ENCODE results near the gene SPTAN1.

The SPTAN1 gene

GRCh38 chr9:128627127-128627715 is 74.8 kb downstream of the SPTAN1 start:
- no peak for DNase-seq
- in situ Hi-C loops (cut with MboI; ENCODE audit: low pct_unique_long_range_greater_than_20kb, low sequenced_read_pairs), result no loop called here

GRCh38 chr9:128627906-128628305 is 75.5 kb downstream of the SPTAN1 start:
- no peak for DNase-seq
- in situ Hi-C loops (cut with MboI; ENCODE audit: low pct_unique_long_range_greater_than_20kb, low sequenced_read_pairs), result no loop called here

GRCh38 chr9:128628471-128629048 is 76.2 kb downstream of the SPTAN1 start:
- no peak for DNase-seq
- in situ Hi-C loops (cut with MboI; ENCODE audit: low pct_unique_long_range_greater_than_20kb, low sequenced_read_pairs), result no loop called here

GRCh38 chr9:128629136-128629535 is 76.7 kb downstream of the SPTAN1 start:
- in situ Hi-C loops (cut with MboI; ENCODE audit: low pct_unique_long_range_greater_than_20kb, low sequenced_read_pairs), result no loop called here
- no peak for DNase-seq

- in situ Hi-C loops (cut with MboI; ENCODE audit: low pct_unique_long_range_greater_than_20kb, low sequenced_read_pairs), result no loop called here
- no peak for DNase-seq
Observed at GRCh38 chr9:128629852-128630545, 77.6 kb downstream of the SPTAN1 start.

- DNase-seq, result no peak
- in situ Hi-C loops (cut with MboI; ENCODE audit: low pct_unique_long_range_greater_than_20kb, low sequenced_read_pairs), result no loop called here
Observed at GRCh38 chr9:128631636-128632035, 79.2 kb downstream of the SPTAN1 start.

- no peak for DNase-seq
- in situ Hi-C loops (cut with MboI; ENCODE audit: low pct_unique_long_range_greater_than_20kb, low sequenced_read_pairs), result no loop called here
Observed at GRCh38 chr9:128632066-128632465, 79.7 kb downstream of the SPTAN1 start.

- no peak for DNase-seq
- in situ Hi-C loops (cut with MboI; ENCODE audit: low pct_unique_long_range_greater_than_20kb, low sequenced_read_pairs), result no loop called here
Observed at GRCh38 chr9:128632486-128632885, 80.1 kb downstream of the SPTAN1 start.

- in situ Hi-C loops (cut with MboI; ENCODE audit: low pct_unique_long_range_greater_than_20kb, low sequenced_read_pairs), result no loop called here
- no peak for DNase-seq
Observed at GRCh38 chr9:128633057-128633456, 80.7 kb downstream of the SPTAN1 start.

- DNase-seq, result no peak
- in situ Hi-C loops (cut with MboI; ENCODE audit: low pct_unique_long_range_greater_than_20kb, low sequenced_read_pairs), result no loop called here
Observed at GRCh38 chr9:128633601-128634000, 81.2 kb downstream of the SPTAN1 start.

- in situ Hi-C loops (cut with MboI; ENCODE audit: low pct_unique_long_range_greater_than_20kb, low sequenced_read_pairs), result no loop called here
- DNase-seq, result no peak
Observed at GRCh38 chr9:128634111-128634510, 81.7 kb downstream of the SPTAN1 start.

GRCh38 chr9:128634651-128635262 is 82.4 kb downstream of the SPTAN1 start:
- no peak for DNase-seq
- in situ Hi-C loops (cut with MboI; ENCODE audit: low pct_unique_long_range_greater_than_20kb, low sequenced_read_pairs), result no loop called here

GRCh38 chr9:128635266-128636023 is 83.1 kb downstream of the SPTAN1 start:
- DNase-seq, result peak; percentile 23
- in situ Hi-C loops (cut with MboI; ENCODE audit: low pct_unique_long_range_greater_than_20kb, low sequenced_read_pairs), result no loop called here

- DNase-seq, result no peak
- in situ Hi-C loops (cut with MboI; ENCODE audit: low pct_unique_long_range_greater_than_20kb, low sequenced_read_pairs), result no loop called here
Observed at GRCh38 chr9:128636024-128636390, 83.6 kb downstream of the SPTAN1 start.

- no peak for DNase-seq
- in situ Hi-C loops (cut with MboI; ENCODE audit: low pct_unique_long_range_greater_than_20kb, low sequenced_read_pairs), result no loop called here
Observed at GRCh38 chr9:128636556-128637530, 84.5 kb downstream of the SPTAN1 start.

- in situ Hi-C loops (cut with MboI; ENCODE audit: low pct_unique_long_range_greater_than_20kb, low sequenced_read_pairs), result no loop called here
- DNase-seq, result no peak
Observed at GRCh38 chr9:128637656-128638055, 85.3 kb downstream of the SPTAN1 start.

GRCh38 chr9:128638580-128638979 is 86.2 kb downstream of the SPTAN1 start:
- no peak for DNase-seq
- in situ Hi-C loops (cut with MboI; ENCODE audit: low pct_unique_long_range_greater_than_20kb, low sequenced_read_pairs), result no loop called here

- in situ Hi-C loops (cut with MboI; ENCODE audit: low pct_unique_long_range_greater_than_20kb, low sequenced_read_pairs), result no loop called here
- DNase-seq, result no peak
Observed at GRCh38 chr9:128640603-128641002, 88.2 kb downstream of the SPTAN1 start.
